CD14-positive monocyte (primary cell): Measurements from ENCODE around the gene SDK1. TPM values are rescaled to one million over a fixed set of nuclear protein-coding genes. Genes with fewer than 3 reads are reported as not detected.

Source experiments
- DNase-seq, 3 donors: peaks; one replicate each; pipeline ENCODE4 v3.0.0-alpha.2; 2011 to 2022
- H2AFZ ChIP-seq: 2 replicates; pipeline ENCODE4 v1.6.0; 2012; ENCODE audit warnings: mild to moderate bottlenecking, low read depth, low read length, inconsistent platforms; ENCODE audit not compliant: insufficient read depth, poor library complexity, severe bottlenecking
- H3K27ac ChIP-seq, 2 donors: 1 replicate in 1 of 2; 2 replicates in 1 of 2; pipeline ENCODE4 v1.5.1; 2012 to 2013; ENCODE audit warnings: low read length in 2 of 2, control low read depth in 1 of 2, inconsistent platforms in 1 of 2, low read depth in 1 of 2, mild to moderate bottlenecking in 1 of 2
- H3K27me3 ChIP-seq, 2 donors: one replicate each; pipeline versions ENCODE4 v1.6.0 to v1.6.1; 2011 to 2013; ENCODE audit warnings: low read length in 2 of 2; ENCODE audit not compliant: control insufficient read depth in 2 of 2, insufficient read depth in 2 of 2
- H3K36me3 ChIP-seq, 2 donors: replicated peaks in 1 of 2; 1 replicate in 1 of 2; 2 replicates in 1 of 2; pipeline versions ENCODE4 v1.5.1 to v1.6.1; 2012 to 2013; ENCODE audit warnings: low read length in 2 of 2, control low read depth in 1 of 2, inconsistent platforms in 1 of 2, mild to moderate bottlenecking in 1 of 2; ENCODE audit not compliant: insufficient read depth in 2 of 2, control insufficient read depth in 1 of 2
- H3K4me1 ChIP-seq, 2 donors: 1 replicate in 1 of 2; 2 replicates in 1 of 2; pipeline versions ENCODE4 v1.5.1 to v1.6.1; 2012 to 2013; ENCODE audit warnings: low read length in 2 of 2, control low read depth in 1 of 2, inconsistent platforms in 1 of 2, mild to moderate bottlenecking in 1 of 2, moderate library complexity in 1 of 2; ENCODE audit not compliant: insufficient read depth in 2 of 2, control insufficient read depth in 1 of 2
- H3K4me2 ChIP-seq: replicated peaks from 2 replicates; pipeline ENCODE3; 2012; ENCODE audit warnings: low read length, moderate library complexity, mild to moderate bottlenecking; ENCODE audit not compliant: poor library complexity, severe bottlenecking; ENCODE audit errors: extremely low read depth
- H3K4me3 ChIP-seq, 3 experiments: fragments of 200-600 bp in 1 of 3; sonication (generic) in 1 of 3; replicated peaks in 1 of 3; 1 replicate in 2 of 3; 2 replicates in 1 of 3; pipeline ENCODE4 v1.5.1; 2011 to 2013; ENCODE audit warnings: low read length in 3 of 3, mild to moderate bottlenecking in 3 of 3, control low read depth in 2 of 3, low read depth in 2 of 3, inconsistent platforms in 1 of 3, moderate library complexity in 1 of 3
- H3K79me2 ChIP-seq: 2 replicates; pipeline ENCODE4 v1.6.0; 2012; ENCODE audit warnings: mild to moderate bottlenecking, control low read depth, inconsistent platforms, low read length, moderate library complexity; ENCODE audit not compliant: insufficient read depth
- H3K9ac ChIP-seq: 2 replicates; pipeline ENCODE4 v1.6.0; 2017; ENCODE audit warnings: low read length, mild to moderate bottlenecking; ENCODE audit not compliant: insufficient read depth, poor library complexity, severe bottlenecking
- H3K9me3 ChIP-seq, 2 donors: replicated peaks in 1 of 2; 1 replicate in 1 of 2; 2 replicates in 1 of 2; pipeline versions ENCODE4 v1.5.1 to v1.6.1; 2012 to 2013; ENCODE audit warnings: low read length in 2 of 2, control low read depth in 1 of 2; ENCODE audit not compliant: control insufficient read depth in 1 of 2, insufficient read depth in 1 of 2
- H4K20me1 ChIP-seq: 2 replicates; pipeline ENCODE4 v1.6.0; 2012; ENCODE audit warnings: mild to moderate bottlenecking, low read length, control low read depth, moderate library complexity; ENCODE audit not compliant: insufficient read depth
- H3K27ac Mint-ChIP-seq, 7 donors: one replicate each; pipeline ENCODE4 v1.8.0; 2020; ENCODE audit warnings: mild to moderate bottlenecking in 7 of 7, mixed read lengths in 7 of 7, moderate library complexity in 6 of 7, inconsistent platforms in 2 of 7
- H3K27me3 Mint-ChIP-seq, 3 donors: one replicate each; pipeline ENCODE4 v1.8.0; 2021 to 2022; ENCODE audit warnings: low read depth in 3 of 3, mild to moderate bottlenecking in 3 of 3, mixed read lengths in 3 of 3, moderate library complexity in 3 of 3, inconsistent platforms in 1 of 3
- H3K36me3 Mint-ChIP-seq, 2 donors: one replicate each; pipeline ENCODE4 v1.8.0; 2020; ENCODE audit warnings: mixed read lengths in 2 of 2, inconsistent platforms in 1 of 2, mild to moderate bottlenecking in 1 of 2
- H3K4me1 Mint-ChIP-seq: one replicate; pipeline ENCODE4 v1.8.0; 2020; ENCODE audit warnings: mild to moderate bottlenecking, mixed read lengths
- H3K4me3 Mint-ChIP-seq, 2 donors: one replicate each; pipeline ENCODE4 v1.8.0; 2020; ENCODE audit warnings: mild to moderate bottlenecking in 2 of 2, mixed read lengths in 2 of 2, moderate library complexity in 1 of 2
- H3K9me3 Mint-ChIP-seq, 7 donors: one replicate each; pipeline ENCODE4 v1.8.0; 2020 to 2022; ENCODE audit warnings: mixed read lengths in 7 of 7, mild to moderate bottlenecking in 6 of 7, moderate library complexity in 6 of 7, inconsistent platforms in 2 of 7
- CTCF ChIP-seq: fragments of 200-600 bp; IDR thresholded peaks from one replicate; pipeline ENCODE4 v1.8.0; 2022; ENCODE audit warnings: antibody characterized with exemption, mild to moderate bottlenecking
- WGBS: methylation state at CpG from one replicate; pipeline ENCODE4 v1.1.5; 2013; ENCODE audit warnings: missing lambda C conversion rate; ENCODE audit not compliant: insufficient coverage; 5-methylcytosine and 5-hydroxymethylcytosine counted together
- intact Hi-C, 2 donors: fragments of 100-400 bp; cut with micrococcal nuclease; formaldehyde crosslinking; loops; one replicate each; pipeline versions ENCODE4 v1.15.0 to v1.15.1; 2023
- polyA plus RNA-seq, 3 donors: library from polyadenylated mRNA; depleted of rRNA in 1 of 3; unstranded in 2 of 3; stranded (reverse) in 1 of 3; fragments of 300-500 nt in 2 of 3; fragments of >200 nt in 1 of 3; fragmentation: Illumina TruSeq in 2 of 3; gene quantifications; 1 replicate in 2 of 3; 2 replicates in 1 of 3; pipeline ENCODE4 v1.2.3, GENCODE V29; 2012 to 2021

SDK1 gene
- polyA plus RNA-seq, 3 donors: 0.01 TPM; not detected in 2

- Histone ChIP-seq H3K79me2 (no peaks in the 10 kb centered on the region), H3K4me3 (no peak overlapping the region), H3K4me1 (no peaks in the 10 kb centered on the region), H3K9ac (no peak overlapping the region), H3K4me2 (no peak overlapping the region), H2AFZ (no peak overlapping the region), H3K9me3 (no peaks in the 10 kb centered on the region), H4K20me1 (no peaks in the 10 kb centered on the region), H3K27ac (no peak overlapping the region), H3K36me3 (no peaks in the 10 kb centered on the region), H3K27me3 (no peaks in the 10 kb centered on the region)
- Mint-ChIP-seq H3K36me3 (no peaks in the 10 kb centered on the region), H3K4me3 (no peak overlapping the region), H3K9me3 (peaks cover 0 to 7% (median 3%) of the 10 kb centered on the region in 7 donors), H3K4me1 (no peaks in the 10 kb centered on the region), H3K27ac (peak overlapping the region in 1 of 7 donors; percentile 11), H3K27me3 (peaks cover 0 to 6% (median 0%) of the 10 kb centered on the region in 3 donors)
- intact Hi-C loops: no loop called here
- TF ChIP-seq CTCF: no peak
- DNase-seq: no peak
- 86% methylated on average over 6 of the region's 6 CpGs for WGBS
Observed at GRCh38 chr7:3560495-3560894, 259.4 kb downstream of the SDK1 start.

- DNase-seq: no peak
- Histone ChIP-seq H3K4me3 (no peak overlapping the region), H3K27ac (no peak overlapping the region), H3K9ac (no peak overlapping the region), H3K27me3 (no peaks in the 10 kb centered on the region), H3K9me3 (no peaks in the 10 kb centered on the region), H3K79me2 (no peaks in the 10 kb centered on the region), H3K36me3 (no peaks in the 10 kb centered on the region), H4K20me1 (no peaks in the 10 kb centered on the region), H3K4me1 (no peaks in the 10 kb centered on the region), H2AFZ (no peak overlapping the region), H3K4me2 (no peak overlapping the region)
- Mint-ChIP-seq H3K4me3 (no peak overlapping the region), H3K4me1 (no peaks in the 10 kb centered on the region), H3K27me3 (peaks cover 0 to 4% (median 2%) of the 10 kb centered on the region in 3 donors), H3K36me3 (no peaks in the 10 kb centered on the region), H3K27ac (no peak overlapping the region), H3K9me3 (peaks cover 0 to 5% (median 3%) of the 10 kb centered on the region in 7 donors)
- 92% methylated on average over 2 of the region's 5 CpGs for WGBS
- no peak for TF ChIP-seq CTCF
- intact Hi-C loops: no loop called here
Observed at GRCh38 chr7:3561932-3562331, 260.9 kb downstream of the SDK1 start.
